HG03159 (cell line): ENCODE results near the gene SOX2.
A peak's percentile ranks its signal among the peaks of the same experiment; 100 is the strongest.

Experiments
- ATAC-seq: cut with Tn5 transposase; IDR thresholded peaks from one replicate; pipeline ENCODE4 v1.9.1; 2021; ENCODE audit warnings: mild to moderate bottlenecking, moderate library complexity; ENCODE audit not compliant: unreplicated experiment

Gene SOX2

DNA sequence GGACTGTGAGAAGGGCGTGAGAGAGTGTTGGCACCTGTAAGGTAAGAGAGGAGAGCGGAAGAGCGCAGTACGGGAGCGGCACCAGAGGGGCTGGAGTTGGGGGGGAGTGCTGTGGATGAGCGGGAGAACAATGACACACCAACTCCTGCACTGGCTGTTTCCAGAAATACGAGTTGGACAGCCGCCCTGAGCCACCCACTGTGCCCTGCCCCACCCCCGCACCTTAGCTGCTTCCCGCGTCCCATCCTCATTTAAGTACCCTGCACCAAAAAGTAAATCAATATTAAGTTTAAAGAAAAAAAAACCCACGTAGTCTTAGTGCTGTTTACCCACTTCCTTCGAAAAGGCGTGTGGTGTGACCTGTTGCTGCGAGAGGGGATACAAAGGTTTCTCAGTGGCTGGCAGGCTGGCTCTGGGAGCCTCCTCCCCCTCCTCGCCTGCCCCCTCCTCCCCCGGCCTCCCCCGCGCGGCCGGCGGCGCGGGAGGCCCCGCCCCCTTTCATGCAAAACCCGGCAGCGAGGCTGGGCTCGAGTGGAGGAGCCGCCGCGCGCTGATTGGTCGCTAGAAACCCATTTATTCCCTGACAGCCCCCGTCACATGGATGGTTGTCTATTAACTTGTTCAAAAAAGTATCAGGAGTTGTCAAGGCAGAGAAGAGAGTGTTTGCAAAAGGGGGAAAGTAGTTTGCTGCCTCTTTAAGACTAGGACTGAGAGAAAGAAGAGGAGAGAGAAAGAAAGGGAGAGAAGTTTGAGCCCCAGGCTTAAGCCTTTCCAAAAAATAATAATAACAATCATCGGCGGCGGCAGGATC lies at the start of gene SOX2:
TSS of gene SOX2 (plus strand) at position 601 of the 811 bp plus-strand sequence. CDS start 436 bp downstream, outside the sequence.
- ATAC-seq, result no peak

DNA sequence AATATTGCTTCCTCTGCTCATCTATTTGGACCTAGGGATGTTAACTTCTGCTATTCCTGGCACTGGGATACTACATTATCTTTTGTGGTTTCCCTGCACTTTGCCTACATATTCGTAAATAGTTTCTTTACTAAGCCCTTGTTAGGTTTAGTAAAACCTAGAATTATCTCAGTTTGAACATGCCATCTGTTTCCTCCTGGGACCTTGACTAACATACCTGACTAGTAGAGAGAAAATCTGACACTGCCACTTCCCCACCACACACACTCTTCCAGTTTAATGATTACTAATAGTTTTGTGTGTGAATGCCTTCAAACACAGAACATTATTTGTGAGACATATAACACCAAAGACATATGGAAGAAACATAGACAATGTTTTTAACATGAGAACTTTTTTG lies 28.2 kb upstream of the SOX2 start:
- ATAC-seq, result no peak

DNA sequence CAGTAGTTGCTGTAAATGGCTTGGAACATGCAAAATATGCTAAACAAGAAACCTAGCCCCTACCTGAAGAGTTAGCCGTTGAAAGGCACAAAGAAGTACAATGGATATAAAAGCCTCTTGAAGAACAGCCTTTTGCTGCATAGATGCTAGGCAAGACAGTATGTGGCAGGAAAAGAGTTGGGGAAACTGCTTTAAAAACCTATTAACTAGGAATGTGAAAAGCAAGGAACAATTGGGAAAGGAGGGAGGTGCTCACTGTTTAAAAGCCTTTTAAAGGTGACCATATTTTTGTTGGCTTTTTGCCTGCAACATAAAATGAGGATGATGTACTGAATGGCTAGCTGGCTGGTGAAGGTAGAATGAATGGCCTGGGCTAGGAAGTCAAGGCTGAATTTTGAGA lies 24.5 kb upstream of the SOX2 start:
- ATAC-seq, result no peak

DNA sequence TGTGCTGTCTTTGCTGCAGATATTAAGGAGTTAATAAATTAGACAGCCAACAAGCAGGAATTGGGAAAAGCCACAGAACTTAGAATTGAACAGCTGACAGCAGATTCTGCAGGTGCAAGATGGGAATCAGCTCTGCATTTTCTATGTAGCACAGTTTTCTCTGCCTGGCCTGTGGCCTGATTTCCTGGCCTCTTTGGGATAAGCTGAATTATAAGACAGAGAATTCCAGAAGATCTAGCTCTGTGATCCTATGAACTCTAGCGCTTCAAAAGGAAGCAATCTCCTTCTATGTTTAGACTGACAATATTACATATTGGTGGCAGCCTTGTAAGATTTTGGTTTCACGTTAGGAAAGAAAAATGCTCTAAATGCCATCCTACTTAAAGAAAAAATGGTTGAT lies 24.0 kb upstream of the SOX2 start:
- no peak for ATAC-seq

DNA sequence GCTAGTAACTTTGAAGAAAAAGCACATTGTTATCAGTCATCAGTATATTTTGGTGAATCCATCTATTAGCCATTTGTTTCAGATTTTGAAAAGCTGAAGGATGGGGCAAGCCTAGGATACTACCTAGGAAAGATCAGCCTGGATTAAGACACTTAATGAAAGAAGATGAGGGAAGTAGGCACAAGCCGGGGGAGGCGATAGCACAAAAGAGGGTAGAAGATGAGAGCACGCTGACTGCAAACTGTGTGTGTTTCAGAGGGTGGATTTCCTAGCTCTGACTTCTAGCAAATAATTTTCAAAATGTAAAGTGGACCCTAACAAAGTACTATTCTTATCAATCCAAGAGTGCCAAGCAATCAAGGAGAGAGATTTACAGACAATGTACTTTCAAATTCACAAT lies 22.2 kb upstream of the SOX2 start:
- no peak for ATAC-seq

DNA sequence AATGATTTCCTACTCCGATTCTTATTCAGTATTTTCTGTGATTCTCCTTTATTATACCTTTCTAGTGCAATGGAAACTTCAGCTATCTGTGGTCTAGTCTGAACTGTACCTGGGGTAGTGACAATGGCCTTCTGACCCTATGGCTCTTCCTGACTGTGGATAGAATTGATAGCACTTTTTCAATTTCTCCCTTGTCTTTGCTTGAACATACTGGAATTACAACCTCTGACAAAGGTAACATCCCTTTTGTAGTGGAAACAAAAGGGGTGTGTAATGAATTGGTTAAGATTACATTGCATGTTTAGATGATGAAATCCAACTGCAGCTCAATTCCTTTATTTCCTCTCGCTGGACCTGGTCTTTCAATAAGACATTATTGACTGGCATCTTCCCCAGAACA lies 21.0 kb upstream of the SOX2 start:
- ATAC-seq, result no peak

DNA sequence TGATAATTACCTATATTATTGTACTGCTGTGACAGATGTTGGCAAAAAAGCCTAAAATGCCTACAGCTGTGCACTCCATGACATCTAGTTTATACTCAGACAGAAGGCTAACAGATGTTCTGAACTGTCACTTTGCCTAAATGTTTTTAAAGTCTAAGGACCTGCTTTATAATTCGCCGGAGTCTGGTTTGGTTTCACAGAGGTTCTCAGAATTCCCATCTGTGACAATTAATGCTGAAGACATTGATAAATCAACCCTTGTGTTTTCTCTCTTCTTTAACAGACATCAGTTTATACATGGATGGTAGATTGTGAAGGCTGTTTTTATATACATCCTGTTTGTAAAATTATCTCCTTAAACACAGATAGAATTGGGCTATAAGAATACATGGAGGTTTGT lies 19.8 kb upstream of the SOX2 start:
- no peak for ATAC-seq

DNA sequence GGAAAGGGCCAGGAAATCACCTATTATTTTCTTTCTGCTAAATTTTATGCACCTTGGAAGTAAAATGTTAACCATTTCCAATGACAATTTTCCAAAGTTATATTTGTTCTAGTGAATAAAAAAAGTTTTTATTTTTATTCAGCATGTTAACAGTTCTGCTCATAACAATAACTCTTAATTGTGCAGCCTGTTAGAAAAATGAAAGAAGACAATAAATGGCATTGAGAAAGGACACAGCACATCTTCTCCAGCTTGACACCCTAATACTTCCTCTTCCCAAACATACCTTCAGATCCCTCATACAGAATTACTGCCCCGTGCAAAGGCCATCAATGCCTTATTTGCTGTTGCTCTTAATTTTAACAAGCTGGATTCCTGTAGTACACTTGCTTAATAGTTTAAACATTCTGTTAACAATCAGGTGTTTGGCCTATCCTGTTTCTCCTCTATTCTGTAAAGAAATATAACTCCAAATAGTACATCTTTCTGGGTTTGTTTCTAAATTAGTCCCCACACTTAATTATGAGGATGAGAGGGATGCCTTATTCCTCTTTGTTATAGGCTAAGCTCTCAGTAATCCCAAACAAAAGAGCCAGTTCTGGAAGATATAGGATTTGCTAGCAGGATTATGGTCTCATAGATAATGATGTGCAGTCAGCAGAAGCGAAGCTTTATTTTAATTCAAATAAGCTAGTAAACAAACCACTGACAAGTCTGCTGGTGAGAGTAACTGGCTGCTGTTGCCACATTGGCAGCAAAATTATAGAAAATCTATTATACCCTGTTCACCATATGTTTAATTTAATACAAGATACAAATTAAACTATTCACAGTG lies 19.2 kb upstream of the SOX2 start:
- no peak for ATAC-seq

DNA sequence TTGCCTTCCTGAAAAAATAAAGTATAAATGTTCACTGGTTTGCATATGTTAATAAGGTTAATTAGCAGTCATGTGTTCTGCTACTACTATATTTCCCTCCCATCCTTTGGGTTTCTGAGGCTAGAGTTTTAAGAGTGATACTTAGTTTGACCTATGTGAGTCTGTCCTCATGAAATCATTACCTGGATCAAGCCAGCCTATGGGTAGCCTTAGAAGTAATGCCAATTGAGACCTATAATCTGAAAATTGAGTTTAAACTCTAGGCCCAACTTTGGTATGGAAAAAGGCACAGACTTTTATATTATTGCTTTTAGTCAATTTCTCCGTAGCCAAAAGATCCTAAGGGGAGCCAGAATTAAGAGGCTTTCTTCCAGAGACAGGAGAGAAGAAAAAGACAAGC lies 18.4 kb upstream of the SOX2 start:
- no peak for ATAC-seq

DNA sequence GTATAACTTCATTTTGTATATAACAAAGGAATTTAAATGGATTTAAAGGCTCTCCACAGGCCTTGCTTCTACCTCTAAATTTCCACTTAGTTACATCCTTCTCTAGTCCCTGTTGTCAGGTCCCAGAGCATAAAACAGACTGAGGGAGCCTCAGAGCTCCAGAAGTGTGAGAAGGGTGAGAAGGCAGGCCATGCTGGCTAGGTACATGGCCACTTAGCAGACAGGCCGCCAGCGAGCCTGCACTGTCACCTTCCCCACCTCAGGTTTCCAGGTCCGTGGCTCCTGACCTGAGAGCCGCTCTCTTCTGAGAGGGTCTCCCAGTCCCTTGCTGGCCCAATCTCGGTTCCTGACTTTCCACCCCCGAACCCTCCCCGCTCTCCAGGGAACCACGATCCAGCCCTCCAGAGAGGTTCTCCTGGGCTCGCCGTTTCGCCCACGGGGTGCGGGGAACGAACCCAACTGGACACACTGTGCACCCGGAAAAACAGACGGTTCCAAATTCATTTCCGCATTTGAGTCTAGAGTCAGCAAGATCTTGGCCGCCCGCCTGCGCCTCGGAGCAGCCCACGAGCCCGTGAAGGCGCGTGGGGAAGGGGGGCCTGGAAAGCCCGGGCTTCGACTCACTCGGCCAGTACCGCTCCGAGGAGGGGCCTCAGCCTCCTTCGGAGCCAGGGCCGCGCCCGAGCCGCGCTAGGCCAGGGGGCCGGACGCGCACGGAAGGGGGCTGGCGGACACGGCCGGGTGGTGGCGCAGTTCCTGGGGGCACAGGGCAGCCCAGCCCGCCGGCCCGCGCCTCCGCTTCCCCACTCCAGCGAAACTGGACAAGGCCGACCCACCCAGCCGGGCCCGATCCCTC lies 16.7 kb upstream of the SOX2 start:
- ATAC-seq, result no peak

DNA sequence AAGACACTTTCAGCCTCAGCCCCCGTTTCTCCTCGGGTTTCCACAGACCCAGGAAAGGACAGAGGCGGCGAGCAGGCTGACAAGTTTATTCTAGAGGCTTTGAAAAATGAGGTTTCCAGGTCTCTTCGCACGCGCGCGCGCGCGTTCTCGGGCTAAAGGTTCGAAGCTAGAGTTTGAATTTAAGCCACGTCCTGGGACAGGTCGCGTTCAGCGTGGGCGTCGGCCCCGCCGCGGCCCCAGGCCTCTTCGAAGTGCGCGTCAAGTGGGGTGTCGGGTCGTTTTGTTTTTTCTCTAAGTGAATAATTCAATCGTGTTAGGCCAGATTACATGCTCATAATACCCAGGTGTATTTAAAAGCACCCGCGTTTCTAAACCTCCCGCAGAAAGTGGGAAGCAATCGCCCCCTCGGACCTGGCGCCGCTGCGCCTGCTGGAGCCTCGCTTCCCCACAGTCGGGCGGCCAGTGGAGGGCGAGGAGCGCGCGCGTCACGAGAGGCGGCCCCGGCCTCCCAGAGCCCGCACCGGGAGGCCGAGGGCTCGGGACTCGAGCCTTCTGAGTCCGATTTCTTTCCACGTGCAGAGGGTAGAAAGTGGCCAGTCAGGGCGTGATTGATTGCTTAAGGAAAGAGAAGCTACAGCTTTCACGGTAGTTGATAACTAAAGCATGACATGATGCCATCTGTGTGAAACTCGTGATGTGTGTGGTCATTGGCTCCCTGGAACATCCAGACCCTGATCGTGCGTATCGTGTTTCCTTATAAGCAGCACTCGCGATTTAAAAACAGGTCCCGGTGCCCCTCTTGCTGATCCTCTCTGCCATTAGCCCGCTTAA lies 15.8 kb upstream of the SOX2 start:
- no peak for ATAC-seq

DNA sequence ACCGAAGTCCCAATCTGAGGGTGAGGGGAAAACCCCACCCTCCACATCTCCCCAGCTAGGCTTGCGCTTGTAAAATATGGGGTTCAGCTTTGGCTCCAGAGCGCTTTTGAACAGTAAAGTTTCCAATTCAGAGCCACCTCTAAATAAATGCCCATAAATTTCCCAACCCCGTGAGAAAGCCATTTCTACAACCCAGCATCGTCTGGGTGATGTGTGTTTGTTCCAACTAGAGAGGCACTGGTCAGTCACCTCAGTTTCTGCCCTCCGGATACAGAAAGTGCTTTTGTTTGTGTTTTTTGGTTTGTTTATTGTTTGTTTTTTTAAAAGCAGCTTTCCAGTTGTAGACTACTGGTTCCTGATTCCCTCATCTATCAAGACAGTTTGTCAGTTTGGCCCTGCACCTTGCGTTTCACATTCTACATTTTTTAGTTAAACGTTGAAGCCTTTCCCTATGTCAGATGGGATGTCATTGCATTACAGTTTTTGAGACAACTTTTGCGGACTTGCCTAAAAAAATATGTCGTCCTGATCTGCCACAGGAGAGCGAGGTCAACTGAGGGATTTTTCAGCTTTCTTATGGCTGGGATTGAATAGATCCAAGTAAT lies 15.0 kb upstream of the SOX2 start:
- no peak for ATAC-seq

DNA sequence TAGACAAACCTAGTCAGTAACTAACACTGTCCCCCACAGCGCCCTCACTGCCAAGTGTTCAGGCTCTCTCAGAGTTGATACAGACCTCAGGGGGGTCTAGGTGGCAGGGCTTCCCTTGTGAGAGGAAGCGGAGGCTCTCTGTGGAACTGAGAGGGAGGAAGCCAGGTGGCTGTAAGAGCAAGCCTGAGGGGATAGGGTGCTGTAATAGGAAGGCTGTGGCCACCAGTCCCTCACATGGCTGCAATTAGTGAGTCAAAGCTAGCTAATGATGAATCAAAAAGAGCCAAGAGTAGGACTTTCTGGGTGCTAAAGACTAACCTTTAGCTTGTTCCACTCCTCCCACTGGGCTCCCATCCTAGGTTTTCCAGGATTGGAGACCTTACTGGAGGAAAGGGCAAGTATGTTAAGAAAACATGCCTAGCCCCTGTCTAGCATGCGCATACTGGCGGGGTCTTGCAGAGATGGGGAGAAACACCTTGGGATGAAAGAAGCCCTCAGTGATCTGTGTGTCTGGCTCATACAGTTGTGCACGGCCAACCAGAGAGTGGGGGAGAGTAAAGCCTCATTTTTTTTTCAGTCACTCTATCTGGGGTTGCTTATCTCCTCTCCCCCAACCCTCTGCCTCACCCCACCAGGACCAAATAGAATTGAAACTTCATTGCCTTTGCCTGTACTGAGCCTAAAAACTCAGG lies 13.3 kb upstream of the SOX2 start:
- no peak for ATAC-seq

DNA sequence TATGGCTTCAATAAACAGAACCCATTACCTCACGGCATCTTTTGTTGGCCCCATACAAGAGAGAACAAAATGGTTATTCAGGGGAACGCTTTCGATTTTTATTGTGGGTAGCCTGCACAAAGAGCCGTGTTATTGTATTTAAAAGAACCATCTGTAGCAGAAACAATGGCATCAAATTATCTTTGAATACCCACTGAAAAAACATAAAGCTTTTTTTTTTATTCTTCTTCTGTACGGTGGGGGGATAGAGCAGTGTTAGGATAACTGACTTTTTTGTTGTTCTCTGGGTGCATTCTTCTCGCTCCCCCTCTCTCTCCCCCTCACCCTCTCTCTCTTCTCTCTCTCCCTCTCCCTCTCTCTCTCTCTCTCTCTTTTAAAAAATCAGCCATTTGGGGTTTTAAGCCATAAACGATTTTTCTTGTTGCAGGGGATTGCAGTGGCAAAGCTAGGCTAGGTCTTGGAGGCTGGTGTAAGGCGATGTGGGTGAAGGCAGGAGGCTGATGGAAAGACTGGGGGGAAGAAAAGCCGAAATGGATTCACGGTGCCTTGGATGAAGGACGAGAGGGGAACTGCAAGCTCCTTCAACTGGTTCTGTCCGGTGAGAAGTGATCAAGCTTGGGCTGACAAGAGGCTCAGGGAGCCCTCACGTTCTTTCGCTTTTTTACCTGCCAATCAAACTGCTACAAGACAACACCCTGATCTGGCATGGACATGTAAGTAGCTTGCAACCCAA lies 12.4 kb upstream of the SOX2 start:
- no peak for ATAC-seq

DNA sequence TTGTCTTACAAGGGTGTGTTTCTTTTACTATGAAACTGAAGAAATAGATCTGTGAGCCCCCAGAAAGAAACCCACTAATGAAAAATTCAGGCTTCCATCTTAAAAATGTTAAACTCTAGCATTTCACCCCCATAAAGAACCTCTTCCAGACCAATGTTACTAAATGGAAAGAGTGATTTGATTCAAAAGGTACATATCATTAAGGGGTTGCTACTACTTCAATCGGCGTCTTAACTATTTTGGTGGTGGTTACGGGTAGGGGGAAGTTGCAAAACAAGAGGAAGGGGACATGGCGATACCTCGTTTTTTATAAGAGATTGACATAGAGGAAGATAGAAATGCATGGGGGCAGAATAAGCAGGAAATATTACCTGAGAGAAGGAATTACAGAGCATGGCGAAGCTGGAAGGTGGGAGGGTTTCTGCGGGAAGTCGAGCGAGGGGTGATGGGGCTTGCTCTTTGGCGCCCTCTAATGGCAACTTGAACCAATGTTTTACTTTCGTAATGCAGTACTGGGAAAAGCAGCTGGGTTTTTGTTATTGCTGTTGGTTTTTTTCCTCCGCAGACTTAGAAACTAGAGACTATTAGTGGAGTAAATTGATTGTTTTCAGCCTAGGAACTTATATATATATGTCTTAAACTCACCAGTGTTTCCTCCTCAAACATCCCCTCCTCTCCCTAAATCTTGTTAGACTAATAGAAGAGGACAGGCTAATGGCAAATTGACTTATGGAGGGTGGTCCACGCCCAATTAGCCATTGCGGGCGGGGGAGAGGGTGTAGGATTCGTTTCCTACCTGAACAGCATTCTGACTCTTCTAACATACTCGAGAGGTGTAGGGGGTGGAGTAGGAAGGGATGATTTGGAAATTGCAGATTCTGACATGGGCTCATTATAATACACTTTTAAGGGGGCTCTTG lies 11.3 kb upstream of the SOX2 start:
- peak; percentile 74 for ATAC-seq

DNA sequence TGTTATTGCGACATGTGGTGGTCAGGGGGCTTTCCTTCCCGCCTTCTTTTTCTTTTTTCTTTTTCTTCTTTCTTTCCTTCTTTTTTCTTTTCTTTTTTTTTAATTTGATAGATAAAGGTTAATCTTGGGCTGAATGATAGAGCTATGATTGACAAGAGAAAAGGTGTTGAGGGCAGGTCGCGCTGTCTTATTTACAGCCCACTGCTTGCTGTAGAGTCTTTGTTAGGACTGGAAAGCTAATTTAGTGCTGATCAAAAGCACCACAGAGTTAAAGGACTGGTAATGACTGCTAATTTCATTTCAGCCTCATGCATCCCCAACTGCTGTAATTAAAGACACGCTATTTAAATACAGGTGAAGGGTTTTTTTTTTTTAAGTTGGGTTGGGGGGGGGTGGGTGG lies 10.6 kb upstream of the SOX2 start:
- ATAC-seq, result no peak

DNA sequence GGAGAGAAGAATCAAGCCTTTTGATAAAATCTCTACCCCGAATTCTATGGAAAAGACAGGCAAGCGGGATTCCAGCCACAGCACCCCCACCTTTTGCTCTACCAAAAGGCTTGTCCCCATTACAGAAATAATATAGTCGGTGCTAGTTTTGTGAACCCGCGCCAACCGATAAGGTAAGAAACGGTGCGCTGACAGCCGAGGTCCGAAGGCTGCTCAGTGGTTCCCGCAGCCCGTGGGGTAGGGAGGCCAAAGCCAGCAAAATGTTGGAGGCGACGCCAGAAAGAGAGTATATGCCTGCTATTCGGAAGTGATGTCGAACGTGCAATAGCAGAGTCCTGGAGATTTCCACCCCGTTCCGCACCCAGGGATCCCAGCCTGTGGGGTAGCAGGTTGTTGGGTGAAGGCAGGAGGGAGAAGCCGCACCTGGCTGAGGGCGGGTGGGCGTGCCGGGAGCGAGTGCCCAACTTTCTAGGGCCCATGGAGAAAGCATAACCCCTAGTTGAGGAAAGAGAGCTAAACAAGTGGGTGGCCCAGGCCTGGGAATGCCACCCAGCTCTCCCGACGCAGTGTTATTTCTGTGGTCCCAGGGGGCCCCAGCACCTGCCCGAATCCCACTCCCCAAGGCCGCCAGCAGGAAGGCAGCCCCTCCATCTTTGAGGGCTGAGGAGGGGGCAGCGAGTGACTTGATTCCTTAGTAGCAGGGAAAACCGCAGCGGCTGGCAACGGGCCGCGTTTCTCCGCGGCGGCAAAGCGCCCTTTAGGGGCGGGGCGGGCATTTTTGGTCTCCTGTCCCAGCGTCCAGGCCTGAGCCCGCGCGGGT lies 7.9 kb upstream of the SOX2 start:
- ATAC-seq, result no peak
